Measurements from ENCODE around the gene NUPR1.
"Not testable (repeated sequence)": the region's sequence is repeated elsewhere in the genome, so short reads cannot be mapped to it uniquely, and the experiment has no call there.

NUPR1 gene

DNA sequence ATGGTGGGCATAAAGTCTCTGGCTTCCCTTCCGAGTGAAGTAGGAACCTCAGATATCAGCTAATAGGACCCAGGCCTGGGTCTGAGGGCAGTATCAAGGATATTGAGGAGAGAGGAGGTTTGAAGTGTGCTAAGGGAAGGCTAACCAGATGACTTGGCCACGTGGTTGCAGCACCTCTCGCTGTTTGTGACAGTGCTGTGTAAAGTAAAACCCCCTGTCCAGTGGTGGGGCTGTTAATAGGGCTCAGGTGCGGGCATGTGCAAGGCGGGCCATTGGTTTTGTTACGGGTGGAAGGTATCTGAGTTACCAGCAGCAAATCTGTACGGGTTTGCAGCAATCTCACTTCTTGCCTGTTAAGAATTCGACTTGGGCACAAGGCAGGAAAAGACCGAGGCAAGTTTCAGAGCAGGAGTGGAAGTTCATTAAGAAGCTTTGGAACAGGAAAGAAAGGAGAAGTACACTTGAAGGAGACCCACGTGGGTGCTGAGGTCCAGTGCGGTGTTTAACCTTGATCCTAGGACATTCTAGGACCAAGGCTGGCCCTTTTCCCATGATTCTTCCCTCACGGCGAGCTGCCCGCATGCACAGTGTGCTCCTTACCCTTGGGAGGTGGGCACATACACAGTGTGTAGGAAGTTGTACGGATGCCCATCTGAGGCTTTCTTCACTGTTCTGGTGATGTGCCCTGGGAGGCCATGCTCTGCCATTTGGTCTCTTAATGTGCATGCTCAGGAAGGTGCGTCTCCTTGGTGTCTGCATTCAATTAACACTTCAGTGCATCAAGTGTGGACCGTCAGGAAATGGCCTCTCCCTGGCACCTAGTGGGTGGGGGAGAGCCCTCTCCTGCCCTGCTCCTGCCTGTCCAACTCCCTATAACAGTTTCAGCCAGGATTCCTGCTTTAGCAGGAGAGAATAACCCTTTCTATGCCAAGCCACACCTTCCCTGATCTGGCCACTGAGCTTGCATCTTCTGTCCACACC is 35.3 kb upstream of the NUPR1 start:
- Histone ChIP-seq H3K9ac (no peak overlapping the region), H3K4me2 (peak overlapping the region in 2 of 11 experiments; percentile 58 to 78; a peak in 5 of 22 replicates), H3K9me3 (replicated peaks in 1 of 11) (0 out of 22 replicates have a peak, but pooled peaks cover 0 to 3% (median 0%) of the 10 kb centered on the region in 11 experiments), H3K36me3 (peaks cover 6 to 41% (median 20%) of the 10 kb centered on the region in 11 experiments; a peak in 16 of 22 replicates), H3K27me3 (no peaks in the 10 kb centered on the region), H3K27ac (peak overlapping the region in 2 of 11 experiments; percentile 30 to 37; a peak in 2 of 22 replicates), H3K4me1 (peaks cover 12 to 32% (median 22%) of the 10 kb centered on the region in 10 experiments), H3K4me3 (no peak overlapping the region), H4K20me1 (peaks cover 18 to 83% (median 45%) of the 10 kb centered on the region in 11 experiments; a peak in 19 of 22 replicates)
- no peak for TF ChIP-seq Cebpa-rat (IDR thresholded peaks at IDR 0.05)

DNA sequence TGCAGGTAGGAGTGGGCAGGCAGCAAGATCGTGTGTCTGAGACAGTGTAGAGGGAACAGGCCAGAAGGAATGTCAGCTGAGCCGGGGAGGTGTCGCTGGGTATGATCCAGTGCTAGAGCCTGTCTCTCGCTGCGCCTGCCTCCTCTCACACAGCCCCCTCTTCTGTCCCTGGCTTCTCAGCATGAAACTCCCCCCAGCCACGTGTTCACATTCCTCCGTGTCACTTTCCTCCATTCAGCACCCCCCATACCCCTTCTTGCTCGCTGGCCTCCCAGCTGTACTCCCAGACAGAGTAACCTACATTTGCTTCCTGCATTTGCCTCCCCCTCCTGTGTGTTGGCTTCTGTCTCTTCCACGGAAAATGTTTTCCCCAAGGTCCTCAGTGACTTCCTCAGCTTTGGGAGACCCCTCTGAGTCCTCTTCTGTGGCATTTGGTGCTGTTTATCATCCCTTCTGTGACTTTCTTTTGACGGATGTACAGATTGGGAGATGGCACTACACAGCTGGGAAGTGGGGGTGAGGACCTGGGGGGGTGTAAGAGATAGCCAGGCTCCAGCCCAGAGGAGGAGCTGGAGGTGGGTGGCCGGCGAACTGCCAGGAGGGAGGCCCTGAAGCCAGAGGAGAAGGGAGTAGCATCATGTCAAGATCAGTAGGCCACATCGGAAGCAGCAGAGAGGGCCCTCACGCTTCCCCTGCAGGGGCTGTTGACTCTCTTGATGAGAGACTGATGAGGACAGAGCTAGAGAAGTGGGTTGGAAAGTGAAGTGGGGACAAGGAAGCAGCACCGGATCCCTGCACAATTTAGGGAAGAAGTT is 34.1 kb upstream of the NUPR1 start:
- peak overlapping the region in 4 of 11 experiments; percentile 7 to 42 (median 18); a peak in 3 of 22 replicates for H3K9ac ChIP-seq
- TF ChIP-seq Cebpa-rat (IDR thresholded peaks at IDR 0.05) = no peak
- no peaks in the 10 kb centered on the region for H3K27me3 ChIP-seq
- no peak overlapping the region for H3K4me3 ChIP-seq
- peaks cover 0 to 7% (median under 1%) of the 10 kb centered on the region in 11 experiments; a peak in 8 of 22 replicates for H3K9me3 ChIP-seq (replicated peaks in 1 of 11)
- peaks cover 12 to 32% (median 22%) of the 10 kb centered on the region in 10 experiments for H3K4me1 ChIP-seq
- H4K20me1 ChIP-seq = peaks cover 18 to 80% (median 43%) of the 10 kb centered on the region in 11 experiments; a peak in 19 of 22 replicates
- peak overlapping the region in 6 of 11 experiments; percentile 12 to 38 (median 32); a peak in 7 of 22 replicates for H3K27ac ChIP-seq
- H3K36me3 ChIP-seq = peaks cover 5 to 45% (median 16%) of the 10 kb centered on the region in 11 experiments; a peak in 16 of 22 replicates
- peak overlapping the region; percentile 24 to 78 (median 51); a peak in 21 of 22 replicates for H3K4me2 ChIP-seq

- Histone ChIP-seq H3K4me1 (peaks cover 12 to 32% (median 22%) of the 10 kb centered on the region in 10 experiments), H4K20me1 (peaks cover 18 to 64% (median 42%) of the 10 kb centered on the region in 11 experiments; a peak in 19 of 22 replicates), H3K9me3 (replicated peaks in 1 of 11) (peaks cover 23 to 34% (median 27%) of the 10 kb centered on the region in 11 experiments), H3K4me2 (no peak overlapping the region), H3K9ac (no peak overlapping the region), H3K36me3 (peaks cover 18 to 64% (median 40%) of the 10 kb centered on the region in 11 experiments), H3K27me3 (no peaks in the 10 kb centered on the region), H3K4me3 (no peak overlapping the region), H3K27ac (no peak overlapping the region)
- TF ChIP-seq Cebpa-rat (IDR thresholded peaks at IDR 0.05) = no peak
These were observed 31.4 kb upstream of the NUPR1 start for GRCh38 chr16:28569968-28570752.

- no peaks in the 10 kb centered on the region for H3K27me3 ChIP-seq
- H3K4me1 ChIP-seq = peaks cover 12 to 26% (median 20%) of the 10 kb centered on the region in 10 experiments
- no peak overlapping the region for H3K27ac ChIP-seq
- H3K4me3 ChIP-seq = no peak overlapping the region
- peaks cover 12 to 60% (median 31%) of the 10 kb centered on the region in 11 experiments; a peak in 18 of 22 replicates for H4K20me1 ChIP-seq
- H3K9ac ChIP-seq = no peak overlapping the region
- H3K4me2 ChIP-seq = no peak overlapping the region
- peaks cover 23 to 39% (median 31%) of the 10 kb centered on the region in 11 experiments for H3K9me3 ChIP-seq (replicated peaks in 1 of 11)
- H3K36me3 ChIP-seq = peaks cover 22 to 57% (median 42%) of the 10 kb centered on the region in 11 experiments
- TF ChIP-seq Cebpa-rat (IDR thresholded peaks at IDR 0.05) = no peak
These were observed 30.2 kb upstream of the NUPR1 start for GRCh38 chr16:28569021-28569420.

GRCh38 chr16:28567292-28567691 is 28.5 kb upstream of the NUPR1 start:
- no peak for TF ChIP-seq Cebpa-rat (IDR thresholded peaks at IDR 0.05)
- H3K9me3 ChIP-seq (replicated peaks in 1 of 11) = peaks cover 23 to 39% (median 31%) of the 10 kb centered on the region in 11 experiments
- H3K4me2 ChIP-seq = no peak overlapping the region
- peaks cover 22 to 59% (median 41%) of the 10 kb centered on the region in 11 experiments for H3K36me3 ChIP-seq
- no peaks in the 10 kb centered on the region for H3K27me3 ChIP-seq
- H3K9ac ChIP-seq = no peak overlapping the region
- H4K20me1 ChIP-seq = peaks cover 4 to 58% (median 18%) of the 10 kb centered on the region in 11 experiments; a peak in 15 of 22 replicates
- H3K4me3 ChIP-seq = no peak overlapping the region
- peaks cover 2 to 10% (median 5%) of the 10 kb centered on the region in 10 experiments; a peak in 19 of 20 replicates for H3K4me1 ChIP-seq
- H3K27ac ChIP-seq = no peak overlapping the region

DNA sequence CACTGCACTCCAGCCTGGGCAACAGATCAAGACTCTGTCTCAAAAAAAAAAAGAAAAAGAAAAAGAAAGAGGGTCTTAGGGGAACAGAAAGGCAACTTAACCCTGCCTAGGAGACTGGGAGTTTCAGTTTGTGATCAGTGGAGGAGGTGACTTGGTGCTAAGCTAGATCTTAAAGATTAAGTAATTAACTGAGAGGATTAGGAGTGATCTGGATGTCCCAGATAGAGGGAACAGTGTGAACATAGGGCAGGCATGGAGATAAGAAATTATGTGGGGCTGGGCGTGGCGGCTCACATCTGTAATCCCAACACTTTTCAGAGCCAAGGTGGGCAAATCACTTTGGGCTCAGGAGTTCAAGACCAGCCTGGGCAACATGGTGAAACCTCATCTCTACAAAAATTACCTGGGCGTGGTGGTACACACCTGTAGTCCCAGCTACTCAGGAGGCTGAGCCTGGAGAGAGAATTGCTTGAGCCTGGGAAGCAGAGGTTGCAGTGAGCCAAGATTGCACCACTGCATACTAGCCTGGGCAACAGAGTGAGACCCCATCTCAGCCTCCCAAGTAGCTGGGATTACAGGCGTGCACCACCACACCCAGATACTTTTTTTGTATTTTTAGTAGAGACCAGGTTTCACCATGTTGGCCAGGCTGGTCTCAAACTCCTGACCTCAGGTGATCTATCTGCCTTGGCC is 27.6 kb upstream of the NUPR1 start:
- H3K36me3 ChIP-seq = peaks cover 22 to 68% (median 41%) of the 10 kb centered on the region in 11 experiments

GRCh38 chr16:28563218-28563617 is 24.4 kb upstream of the NUPR1 start:
- TF ChIP-seq Cebpa-rat (IDR thresholded peaks at IDR 0.05) = no peak
- Histone ChIP-seq H3K27ac (no peak overlapping the region), H3K4me3 (no peak overlapping the region), H3K9me3 (replicated peaks in 1 of 11) (peaks cover 31 to 53% (median 48%) of the 10 kb centered on the region in 11 experiments), H3K4me2 (no peak overlapping the region), H3K4me1 (peaks cover 0 to 7% (median 2%) of the 10 kb centered on the region in 10 experiments; a peak in 4 of 20 replicates), H3K36me3 (peaks cover 39 to 68% (median 52%) of the 10 kb centered on the region in 11 experiments), H4K20me1 (peaks cover 0 to 37% (median 16%) of the 10 kb centered on the region in 11 experiments; a peak in 10 of 22 replicates), H3K9ac (no peak overlapping the region), H3K27me3 (no peaks in the 10 kb centered on the region)

More for the DNA sequence above, 27.6 kb upstream of the NUPR1 start:
- H3K4me2 ChIP-seq, H3K27ac ChIP-seq, H3K4me1 ChIP-seq, H3K9ac ChIP-seq, H3K4me3 ChIP-seq, H3K27me3 ChIP-seq: not testable (repeated sequence)
- peaks cover 6 to 58% (median 18%) of the 10 kb centered on the region in 11 experiments; a peak in 13 of 22 replicates for H4K20me1 ChIP-seq
- H3K9me3 ChIP-seq (replicated peaks in 1 of 11) = peaks cover 23 to 39% (median 31%) of the 10 kb centered on the region in 11 experiments

Data from BLaER1 treated with 17β-estradiol and CSF1 and Interleukin-3, amounts not matched to agents 10 nM and 100 nM (cell line).